H1 (cell line): ENCODE data around the gene CASZ1. TPM values are rescaled to one million over a fixed set of nuclear protein-coding genes. Genes with fewer than 3 reads are reported as not detected.

Source experiments
- ATF2 ChIP-seq: IDR thresholded peaks from 2 replicates; pipeline ENCODE4 v1.6.1; 2012; ENCODE audit warnings: low read length, inconsistent platforms
- polyA plus RNA-seq, 7 experiments: library from polyadenylated mRNA; depleted of rRNA in 3 of 7; stranded (reverse) in 5 of 7; unstranded in 2 of 7; fragments of >200 nt in 5 of 7; fragments of 200-250 nt in 2 of 7; gene quantifications; 1 replicate in 5 of 7; 2 replicates in 1 of 7; 4 replicates in 1 of 7; pipeline versions ENCODE4 v1.2.1 to v1.2.3, GENCODE V29; 2011 to 2013; ENCODE audit warnings: missing spikeins in 2 of 7, mixed read lengths in 2 of 7
- total RNA-seq: library from RNA; stranded (reverse); fragmentation: NEBNext Ultra II Directional; extraction: Animal tissue kit (Norgen Biotek cat#: 25700); gene quantifications from 2 replicates; pipeline ENCODE4 v1.2.1, GENCODE V29; 2021

Gene CASZ1
- total and polyA plus RNA-seq, 2 of the 8 experiments (the other 6 are each of a cell fraction or from before 2014, with no cell fraction given) = 4.4 to 7.7 TPM

GRCh38 chr1:10681296-10682107 is 114.9 kb downstream of the CASZ1 start (continued):
- no peak for TF ChIP-seq ATF2
